22Rv1 (cell line): Measurements from ENCODE around the gene AIF1.

Experiments
- ZFX ChIP-seq: fragments of 450-650 bp; IDR thresholded peaks from 2 replicates; pipeline ENCODE4 v1.6.1; 2017; ENCODE audit warnings: antibody characterized with exemption, borderline replicate concordance
- TF ChIP-seq, protein P1 (sequence below): fragments of 450-650 bp; IDR thresholded peaks from 2 replicates; pipeline ENCODE4 v1.5.1; 2017; ENCODE audit warnings: mild to moderate bottlenecking

- TF ChIP-seq, protein P1, sequence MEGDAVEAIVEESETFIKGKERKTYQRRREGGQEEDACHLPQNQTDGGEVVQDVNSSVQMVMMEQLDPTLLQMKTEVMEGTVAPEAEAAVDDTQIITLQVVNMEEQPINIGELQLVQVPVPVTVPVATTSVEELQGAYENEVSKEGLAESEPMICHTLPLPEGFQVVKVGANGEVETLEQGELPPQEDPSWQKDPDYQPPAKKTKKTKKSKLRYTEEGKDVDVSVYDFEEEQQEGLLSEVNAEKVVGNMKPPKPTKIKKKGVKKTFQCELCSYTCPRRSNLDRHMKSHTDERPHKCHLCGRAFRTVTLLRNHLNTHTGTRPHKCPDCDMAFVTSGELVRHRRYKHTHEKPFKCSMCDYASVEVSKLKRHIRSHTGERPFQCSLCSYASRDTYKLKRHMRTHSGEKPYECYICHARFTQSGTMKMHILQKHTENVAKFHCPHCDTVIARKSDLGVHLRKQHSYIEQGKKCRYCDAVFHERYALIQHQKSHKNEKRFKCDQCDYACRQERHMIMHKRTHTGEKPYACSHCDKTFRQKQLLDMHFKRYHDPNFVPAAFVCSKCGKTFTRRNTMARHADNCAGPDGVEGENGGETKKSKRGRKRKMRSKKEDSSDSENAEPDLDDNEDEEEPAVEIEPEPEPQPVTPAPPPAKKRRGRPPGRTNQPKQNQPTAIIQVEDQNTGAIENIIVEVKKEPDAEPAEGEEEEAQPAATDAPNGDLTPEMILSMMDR: peak; percentile 73
- TF ChIP-seq ZFX: no peak
These were observed 29.5 kb upstream of the AIF1 start for GRCh38 chr6:31585491-31585890.
